Measurements from ENCODE around the gene TNPO3. TPM values are rescaled to one million over a fixed set of nuclear protein-coding genes. Genes with fewer than 3 reads are reported as not detected.
"Not testable (repeated sequence)": the region's sequence is repeated elsewhere in the genome, so short reads cannot be mapped to it uniquely, and the experiment has no call there.

TNPO3 gene
- total RNA-seq, 1 experiment from 2014 or later, result 56.6 TPM

DNA sequence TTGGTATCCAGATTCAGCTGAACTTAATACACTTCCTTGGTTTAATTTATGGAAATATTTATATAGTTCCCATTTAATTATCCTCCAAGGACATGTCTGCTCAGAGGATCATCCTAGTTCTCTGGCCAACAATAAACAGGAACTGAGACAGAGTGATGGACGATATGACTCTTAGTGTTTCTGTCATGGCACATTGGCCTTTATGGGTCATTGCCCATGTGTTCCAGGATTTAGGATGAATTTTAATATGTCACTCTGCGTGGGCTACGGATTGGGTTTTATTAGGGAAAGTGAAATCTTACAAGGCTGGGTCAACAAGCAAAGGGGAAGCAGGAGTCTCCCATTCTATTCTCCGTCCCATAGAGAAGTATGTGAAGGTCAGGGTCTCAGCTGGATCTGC is 18.8 kb upstream of the TNPO3 start:
- in situ Hi-C loops (cut with HindIII; ENCODE audit: low pct_unique_long_range_greater_than_20kb, low sequenced_read_pairs), result no loop called here
- no peak for DNase-seq (ENCODE audit: low read depth)

DNA sequence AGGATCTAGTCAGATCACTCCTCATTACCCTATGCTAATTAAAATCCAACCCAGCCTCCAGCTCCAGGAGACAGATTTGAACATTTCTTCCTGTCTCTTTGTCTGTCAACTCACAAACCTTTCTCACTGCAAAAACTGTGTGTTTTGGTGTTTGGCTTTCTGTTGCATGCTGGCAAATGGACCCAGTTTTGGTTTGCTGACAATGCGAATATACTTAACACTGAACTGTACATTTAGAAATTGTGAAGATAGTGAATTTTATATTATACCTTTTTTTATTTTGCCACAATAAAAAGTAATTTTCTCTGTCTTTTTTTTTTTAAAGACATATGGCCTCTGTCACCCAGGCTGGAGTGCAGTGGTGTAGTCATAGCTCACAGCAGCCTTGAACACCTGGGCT is 18.3 kb upstream of the TNPO3 start:
- DNase-seq (ENCODE audit: low read depth), result no peak
- in situ Hi-C loops (cut with HindIII; ENCODE audit: low pct_unique_long_range_greater_than_20kb, low sequenced_read_pairs), result no loop called here

DNA sequence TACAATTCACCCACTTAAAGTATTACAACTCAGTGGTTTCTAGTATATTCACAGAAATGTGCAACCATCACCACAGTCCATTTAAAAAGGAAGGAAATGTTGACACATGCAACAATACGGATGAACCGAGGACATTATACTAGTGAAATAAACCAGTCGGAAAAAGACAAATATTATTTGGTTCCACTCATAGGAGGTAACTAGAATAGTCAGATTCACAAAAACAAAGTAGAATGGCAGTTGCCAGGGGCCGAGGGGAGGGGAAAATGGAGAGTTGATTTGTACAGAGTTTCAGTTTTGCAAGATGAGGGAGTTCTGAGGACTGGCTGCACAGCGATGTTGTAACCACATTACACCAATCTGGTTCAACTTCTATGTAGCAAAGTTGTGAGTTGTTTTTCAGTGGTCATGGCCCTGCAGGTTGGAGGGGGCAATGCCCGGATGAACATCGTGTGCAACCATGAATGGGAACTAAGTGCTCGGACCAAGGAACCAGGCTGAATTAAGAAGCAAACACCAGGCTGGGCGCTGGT is 17.6 kb upstream of the TNPO3 start:
- DNase-seq (ENCODE audit: low read depth), result no peak
- in situ Hi-C loops (cut with HindIII; ENCODE audit: low pct_unique_long_range_greater_than_20kb, low sequenced_read_pairs), result no loop called here

DNA sequence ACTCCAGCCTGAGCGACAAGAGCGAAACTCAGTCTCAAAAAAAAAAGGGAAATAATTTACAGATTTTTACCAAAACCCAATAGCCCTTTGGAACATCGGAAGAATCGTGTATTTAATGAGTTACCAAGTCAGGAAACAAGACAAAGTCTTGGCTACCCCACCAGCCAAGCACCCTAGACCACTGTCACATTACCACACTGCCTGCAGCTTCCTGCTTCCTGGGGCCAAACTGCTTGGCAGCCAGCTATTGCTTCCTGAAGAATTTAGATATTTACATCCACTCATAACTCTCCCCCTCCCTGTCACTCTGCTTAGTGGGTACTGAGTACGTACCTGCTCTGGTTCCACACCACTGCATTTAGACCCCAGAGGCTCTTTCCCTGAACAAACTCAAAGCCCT is 14.1 kb upstream of the TNPO3 start:
- no peak for DNase-seq (ENCODE audit: low read depth)
- in situ Hi-C loops (cut with HindIII; ENCODE audit: low pct_unique_long_range_greater_than_20kb, low sequenced_read_pairs), result no loop called here

DNA sequence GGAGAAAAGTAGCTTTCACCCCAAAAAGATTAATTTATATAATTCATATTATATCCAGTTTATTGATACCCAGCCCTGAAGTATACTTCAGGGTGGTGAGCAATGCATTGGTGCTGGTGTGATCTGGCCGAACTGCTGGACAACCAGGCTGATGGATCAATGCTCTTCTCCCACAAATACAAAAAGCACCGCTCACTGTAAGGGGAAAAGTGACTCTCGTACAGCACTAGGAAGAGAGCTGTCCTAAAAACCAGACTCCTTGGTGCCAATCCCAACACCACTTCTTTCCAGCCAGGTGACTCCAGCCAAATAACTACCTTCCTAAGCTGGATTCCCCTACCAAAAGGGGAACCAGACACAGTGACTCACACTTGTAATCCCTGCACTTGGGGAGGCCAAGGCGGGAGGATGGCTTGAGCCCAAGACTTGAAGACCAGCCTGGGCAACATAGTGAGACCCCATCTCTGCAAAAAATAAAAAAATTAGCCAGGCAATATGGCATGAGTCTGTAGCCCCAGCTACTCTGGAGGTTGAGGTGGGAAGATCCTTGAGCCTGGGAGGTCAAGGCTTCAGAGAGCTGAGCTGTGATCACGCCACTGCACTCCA is 13.1 kb upstream of the TNPO3 start:
- no peak for DNase-seq (ENCODE audit: low read depth)
- in situ Hi-C loops (cut with HindIII; ENCODE audit: low pct_unique_long_range_greater_than_20kb, low sequenced_read_pairs), result no loop called here

DNA sequence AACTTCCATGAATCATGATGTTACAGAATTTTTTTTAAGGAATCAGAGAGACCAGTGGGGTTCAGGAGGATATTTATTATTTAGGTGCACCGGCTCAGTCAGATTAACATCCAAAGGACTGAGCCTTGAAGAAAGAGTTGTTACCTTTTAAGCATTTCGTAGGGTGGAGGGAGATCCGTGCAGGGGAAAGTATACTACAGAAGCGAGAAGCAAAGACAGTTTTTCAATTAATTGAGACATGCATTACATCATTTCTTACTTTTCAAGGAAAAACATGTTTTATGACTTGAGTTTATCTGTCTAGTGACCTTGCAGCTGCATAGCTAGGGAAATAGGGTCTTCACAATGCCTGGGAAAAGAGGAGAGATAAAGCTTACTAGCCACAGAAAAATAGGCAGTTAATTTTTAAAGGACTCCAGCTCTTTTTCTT is 12.2 kb upstream of the TNPO3 start:
- in situ Hi-C loops (cut with HindIII; ENCODE audit: low pct_unique_long_range_greater_than_20kb, low sequenced_read_pairs); DNase-seq (ENCODE audit: low read depth): not testable (repeated sequence)

DNA sequence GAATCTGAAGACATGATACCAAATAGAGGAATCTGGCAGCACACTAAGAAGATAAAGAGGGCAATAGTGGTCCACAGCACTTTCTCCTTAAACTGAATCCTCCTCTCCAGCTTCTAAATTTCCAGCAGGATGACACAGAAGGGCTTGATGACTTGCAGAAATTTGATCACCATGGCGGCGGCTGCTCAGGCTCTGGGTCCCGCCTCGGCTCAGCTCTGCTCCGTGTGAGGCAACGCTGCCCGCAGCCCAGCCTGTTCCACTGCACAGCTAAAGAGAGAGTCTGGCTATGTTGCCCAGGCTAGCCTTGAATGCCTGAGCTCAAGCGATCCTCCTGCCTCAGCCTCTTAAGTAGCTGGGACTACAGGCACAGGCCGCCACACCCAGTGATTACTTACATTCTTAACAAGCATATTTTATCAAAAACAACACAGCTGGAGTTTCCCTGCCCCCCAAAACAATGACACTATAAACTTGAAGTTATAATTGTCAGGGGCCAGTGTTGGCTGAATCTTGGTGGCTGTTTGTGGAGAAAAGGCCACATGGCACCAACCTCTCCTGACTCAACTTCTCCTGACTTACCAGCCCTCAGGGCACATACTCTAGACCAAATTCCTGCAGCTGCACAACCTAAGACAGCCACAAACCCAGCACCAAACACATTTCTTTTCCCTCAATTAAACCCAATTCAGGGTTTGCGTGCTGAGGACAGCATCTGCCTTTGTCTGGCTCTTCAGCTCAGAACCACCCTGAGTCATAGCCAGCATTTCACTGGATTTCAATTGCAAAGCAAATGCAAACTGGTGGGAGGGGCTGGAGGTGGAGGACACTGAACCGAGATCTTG is 11.6 kb upstream of the TNPO3 start:
- DNase-seq (ENCODE audit: low read depth), result peak; percentile 95
- in situ Hi-C loops (cut with HindIII; ENCODE audit: low pct_unique_long_range_greater_than_20kb, low sequenced_read_pairs), result no loop called here

DNA sequence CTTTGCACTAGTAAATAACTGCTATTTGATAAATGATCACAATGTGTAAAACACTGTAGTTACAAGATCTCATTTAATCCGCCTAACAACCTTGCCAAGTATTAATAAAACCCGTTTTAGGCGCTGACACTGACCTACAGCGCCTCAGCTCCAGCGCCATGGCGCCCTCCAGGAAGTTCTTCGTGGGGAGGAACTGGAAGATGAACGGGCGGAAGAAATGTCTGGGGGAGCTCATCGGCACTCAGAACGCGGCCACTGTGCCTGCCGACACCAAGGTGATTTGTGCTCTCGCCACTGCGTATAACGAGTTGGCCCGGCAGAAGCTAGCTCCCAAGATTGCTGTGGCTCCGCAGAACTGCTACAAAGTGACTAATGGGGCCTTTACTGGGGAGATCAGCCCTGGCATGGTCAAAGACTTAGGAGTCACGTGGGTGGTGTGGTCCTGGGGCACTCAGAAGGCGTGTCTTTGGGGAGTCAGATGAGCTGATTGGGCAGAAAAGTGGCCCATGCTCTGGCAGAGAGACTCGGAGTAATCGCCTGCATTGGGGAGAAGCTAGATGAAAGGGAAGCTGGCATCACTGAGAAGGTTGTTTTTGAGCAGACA is 1.1 kb upstream of the TNPO3 start:
- in situ Hi-C loops (cut with HindIII; ENCODE audit: low pct_unique_long_range_greater_than_20kb, low sequenced_read_pairs), result no loop called here

DNA sequence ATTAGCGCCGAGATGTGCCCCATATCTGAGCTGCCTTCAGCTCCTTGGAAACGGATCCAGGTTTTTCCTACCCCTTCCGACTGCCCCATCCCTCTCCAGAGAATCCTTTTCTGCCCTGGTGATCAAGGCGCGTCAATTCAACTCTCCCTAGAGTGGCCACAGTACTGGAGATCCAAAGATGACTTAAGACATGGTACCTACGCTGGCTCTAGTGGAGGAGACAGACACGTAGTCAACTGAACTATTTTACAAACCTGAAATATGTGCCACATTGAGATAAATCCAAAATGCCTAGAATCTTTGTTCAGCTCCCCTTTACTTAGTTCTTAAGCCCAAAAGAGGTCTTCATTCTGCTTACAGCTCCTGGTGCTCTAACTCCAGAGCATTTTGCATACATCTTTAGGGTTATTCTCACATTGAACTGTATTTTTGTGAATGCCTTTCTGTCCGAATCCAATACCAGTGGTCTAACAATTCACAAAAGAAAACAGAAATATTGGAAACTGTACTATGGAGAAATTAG is 444 bp upstream of the TNPO3 start:
- DNase-seq (ENCODE audit: low read depth), result no peak
- in situ Hi-C loops (cut with HindIII; ENCODE audit: low pct_unique_long_range_greater_than_20kb, low sequenced_read_pairs), result no loop called here

More for the DNA sequence above, 1.1 kb upstream of the TNPO3 start:
- DNase-seq (ENCODE audit: low read depth), result no peak

DNA sequence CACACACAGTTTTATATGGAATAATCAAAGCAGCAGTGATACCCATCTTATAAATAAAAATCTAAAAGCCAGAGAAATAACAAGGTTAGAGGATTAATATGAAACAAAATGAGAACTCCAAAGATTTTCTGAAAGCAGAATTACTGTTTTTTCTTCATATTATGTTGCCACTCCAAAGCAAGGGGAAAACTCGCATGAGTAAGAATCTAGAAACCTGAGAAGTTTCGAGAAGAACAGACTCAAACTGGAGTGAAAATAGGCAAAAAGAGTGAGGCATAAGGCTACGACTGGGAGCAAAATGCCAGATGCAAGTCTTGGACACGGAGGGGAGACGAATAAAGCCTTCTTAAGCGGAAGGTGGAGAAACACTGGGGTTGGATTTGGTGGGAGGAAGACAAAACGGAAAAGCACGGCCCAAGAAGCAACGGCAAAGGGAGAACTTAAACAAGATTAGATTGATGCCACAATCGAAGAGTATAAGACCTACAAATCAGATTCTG is 923 bp downstream of the TNPO3 start:
- DNase-seq (ENCODE audit: low read depth), result no peak
- in situ Hi-C loops (cut with HindIII; ENCODE audit: low pct_unique_long_range_greater_than_20kb, low sequenced_read_pairs), result no loop called here

DNA sequence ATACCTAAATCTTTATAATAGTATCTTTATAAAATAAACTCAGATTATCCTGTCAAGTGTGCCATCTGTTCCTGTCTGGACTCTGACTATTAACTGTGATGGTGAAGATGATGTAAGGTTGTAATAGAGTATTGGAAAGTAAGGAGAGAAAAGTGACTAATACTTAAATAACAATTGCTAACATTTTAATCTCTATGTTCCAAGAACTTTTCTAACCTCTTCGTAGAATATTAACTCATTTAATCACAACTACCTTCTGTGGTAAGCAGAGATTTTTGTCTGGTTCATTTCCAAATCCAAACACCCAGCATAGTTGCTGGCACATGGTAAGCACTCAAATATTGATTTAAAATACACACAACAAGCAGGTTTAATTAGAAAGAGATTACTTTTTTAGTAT is 2.5 kb downstream of the TNPO3 start:
- in situ Hi-C loops (cut with HindIII; ENCODE audit: low pct_unique_long_range_greater_than_20kb, low sequenced_read_pairs), result no loop called here
- peak; percentile 21 for DNase-seq (ENCODE audit: low read depth)

DNA sequence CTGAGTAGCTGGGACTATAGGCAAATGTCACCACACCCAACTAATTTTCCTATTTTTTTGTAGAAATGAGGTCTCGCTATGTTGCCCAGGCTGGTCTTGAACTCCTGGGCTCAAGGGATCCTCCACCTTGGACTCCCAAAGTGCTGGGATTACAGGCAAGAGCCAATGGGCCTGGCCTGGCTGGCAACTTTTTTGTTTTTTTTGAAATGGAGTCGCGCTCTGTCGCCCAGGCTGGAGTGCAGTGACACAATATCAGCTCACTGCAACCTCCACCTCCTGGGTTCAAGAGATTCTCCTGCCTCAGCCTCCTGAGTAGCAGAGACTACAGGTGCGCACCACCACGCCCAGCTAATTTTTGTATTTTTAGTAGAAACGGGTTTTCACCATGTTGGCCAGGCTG is 3.5 kb downstream of the TNPO3 start:
- DNase-seq (ENCODE audit: low read depth); in situ Hi-C loops (cut with HindIII; ENCODE audit: low pct_unique_long_range_greater_than_20kb, low sequenced_read_pairs): not testable (repeated sequence)

DNA sequence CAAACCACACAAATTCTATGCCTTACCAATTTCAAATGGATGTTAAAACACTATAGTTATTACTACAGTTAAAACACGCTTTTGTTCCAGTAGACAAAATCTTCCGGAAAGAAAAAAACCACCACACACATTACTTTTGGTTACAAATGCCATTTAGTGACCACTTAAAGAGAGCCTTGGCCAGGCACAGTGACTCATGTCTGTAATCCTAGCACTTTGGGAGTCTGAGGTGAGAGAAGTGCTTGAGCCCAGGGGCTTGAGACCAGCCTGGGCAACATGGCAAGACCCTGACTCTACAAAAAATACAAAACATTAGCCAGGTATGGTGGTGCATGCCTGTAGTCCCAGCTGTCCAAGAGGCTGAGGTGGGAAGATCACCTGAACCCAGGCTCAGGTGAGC is 7.2 kb downstream of the TNPO3 start:
- in situ Hi-C loops (cut with HindIII; ENCODE audit: low pct_unique_long_range_greater_than_20kb, low sequenced_read_pairs), result no loop called here
- DNase-seq (ENCODE audit: low read depth), result no peak

DNA sequence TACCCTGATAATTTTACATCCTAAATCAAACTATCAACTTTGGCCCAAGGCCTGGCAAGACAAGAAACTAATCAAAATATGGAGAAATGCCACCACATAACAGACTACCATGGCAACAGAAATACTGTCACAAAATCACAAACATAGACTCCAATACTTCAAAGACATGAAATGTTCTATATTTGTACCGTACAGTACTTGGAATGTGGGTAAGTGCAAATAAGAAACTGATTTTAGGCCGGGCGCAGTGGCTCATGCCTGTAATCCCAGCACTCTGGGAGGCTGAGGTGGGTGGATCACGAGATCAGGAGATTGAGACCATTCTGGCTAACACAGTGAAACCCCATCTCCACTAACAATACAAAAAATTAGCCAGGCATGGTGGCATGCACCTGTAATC is 9.2 kb downstream of the TNPO3 start:
- no peak for DNase-seq (ENCODE audit: low read depth)
- in situ Hi-C loops (cut with HindIII; ENCODE audit: low pct_unique_long_range_greater_than_20kb, low sequenced_read_pairs), result no loop called here

DNA sequence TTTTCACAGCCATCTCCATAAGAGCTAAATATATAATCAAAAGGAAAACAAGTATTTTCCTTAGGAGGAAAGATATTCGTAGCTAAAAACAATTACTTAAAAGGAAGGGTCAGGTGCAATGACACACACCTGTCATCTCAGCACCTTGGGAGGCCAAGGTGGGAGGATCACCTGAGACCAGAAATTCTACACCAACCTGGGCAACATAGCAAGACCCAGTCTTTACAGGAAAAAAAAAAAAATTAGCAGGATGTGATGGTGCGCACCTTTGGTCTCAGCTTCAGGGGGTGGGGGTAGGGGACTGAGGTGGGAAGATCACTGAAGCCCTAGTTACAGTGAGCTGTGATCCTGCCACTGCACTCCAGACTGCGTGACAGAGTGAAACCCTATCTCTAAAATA is 11.9 kb downstream of the TNPO3 start:
- no peak for DNase-seq (ENCODE audit: low read depth)
- in situ Hi-C loops (cut with HindIII; ENCODE audit: low pct_unique_long_range_greater_than_20kb, low sequenced_read_pairs), result no loop called here

DNA sequence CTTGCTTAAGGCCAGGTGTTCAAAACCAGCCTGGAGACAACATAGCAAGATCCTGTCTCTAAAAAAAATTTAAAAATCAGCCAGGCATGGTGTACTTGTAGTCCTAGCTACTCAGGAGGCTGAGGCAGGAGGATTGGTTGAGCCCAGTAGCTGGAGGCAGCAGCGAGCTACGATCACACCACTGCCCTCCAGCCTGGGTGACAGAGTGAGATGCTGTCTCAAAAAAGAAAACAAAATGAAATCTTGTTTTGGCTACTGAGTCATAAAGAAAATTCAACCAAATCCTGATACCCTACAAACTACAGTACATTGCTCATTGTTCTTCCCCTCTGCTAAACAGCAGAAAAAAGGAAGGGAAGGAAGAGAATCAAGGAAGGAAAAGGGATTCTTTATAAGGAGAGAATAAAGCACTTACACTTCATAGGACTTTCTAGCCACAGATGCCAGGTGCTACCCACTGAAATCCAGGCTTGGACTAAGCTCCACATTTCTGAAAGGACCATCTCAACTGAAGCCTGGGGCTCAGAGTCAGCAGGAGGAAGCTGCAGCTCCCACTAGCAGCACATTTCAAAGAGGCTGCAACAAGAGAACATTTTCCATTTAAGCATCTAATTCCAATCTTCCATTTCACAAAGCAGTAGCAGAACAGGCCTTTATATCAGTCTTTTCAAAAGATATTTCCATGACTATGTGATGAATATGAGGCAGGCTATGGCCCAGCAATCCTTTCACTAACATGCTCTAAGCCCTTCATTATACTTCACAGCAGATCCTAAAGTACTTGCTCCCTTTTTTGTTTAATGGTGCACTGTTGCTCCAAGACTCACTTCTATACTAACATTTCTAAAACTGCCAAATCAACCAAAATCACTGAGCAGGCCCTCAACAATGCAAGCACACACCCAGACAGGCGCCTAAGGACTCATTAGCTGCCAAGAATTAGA is 13.5 kb downstream of the TNPO3 start:
- no peak for DNase-seq (ENCODE audit: low read depth)
- in situ Hi-C loops (cut with HindIII; ENCODE audit: low pct_unique_long_range_greater_than_20kb, low sequenced_read_pairs), result no loop called here

DNA sequence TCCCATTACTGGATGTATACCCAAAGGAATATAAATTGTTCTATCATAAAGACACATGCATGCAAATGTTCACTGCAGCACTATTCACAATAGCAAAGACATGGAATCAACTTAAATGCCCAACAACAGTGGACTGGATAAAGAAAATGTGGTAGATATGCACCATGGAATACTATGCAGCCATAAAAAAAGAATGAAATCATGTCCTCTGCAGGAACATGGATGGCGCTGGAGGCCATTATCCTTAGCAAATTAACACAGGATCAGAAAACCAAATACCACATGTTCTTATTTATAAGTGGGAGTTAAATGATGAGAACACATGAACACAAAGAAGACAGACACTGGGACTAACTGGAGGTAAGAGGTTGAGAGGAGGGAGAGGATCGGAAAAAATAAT is 16.4 kb downstream of the TNPO3 start:
- DNase-seq (ENCODE audit: low read depth); in situ Hi-C loops (cut with HindIII; ENCODE audit: low pct_unique_long_range_greater_than_20kb, low sequenced_read_pairs): not testable (repeated sequence)

DNA sequence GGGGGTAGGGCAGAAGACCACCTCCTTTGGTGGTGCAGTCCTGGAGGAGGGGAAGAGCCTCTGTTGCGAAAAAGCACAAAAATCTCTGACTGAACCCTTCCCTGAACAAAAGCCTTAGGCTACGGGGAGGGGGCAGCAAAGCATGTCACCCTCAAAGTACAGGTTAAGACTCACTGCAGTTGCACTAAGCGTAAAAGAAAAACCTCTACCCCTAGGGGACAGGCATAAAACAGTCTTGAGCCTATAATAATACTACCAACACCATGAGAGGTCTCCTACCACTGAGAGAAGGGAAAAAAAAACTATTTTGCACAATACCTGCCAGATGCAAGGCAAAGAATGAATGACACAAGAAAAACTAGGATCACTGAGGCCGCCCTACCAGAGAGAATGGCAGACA is 17.3 kb downstream of the TNPO3 start:
- no peak for DNase-seq (ENCODE audit: low read depth)
- in situ Hi-C loops (cut with HindIII; ENCODE audit: low pct_unique_long_range_greater_than_20kb, low sequenced_read_pairs), result no loop called here
